NCI-H1436 (cell line): Measurements from ENCODE around the gene HIF1AN.
"Not testable (repeated sequence)": the region's sequence is repeated elsewhere in the genome, so short reads cannot be mapped to it uniquely, and the experiment has no call there.

Experiments used
- DNase-seq: peaks from one replicate; lab custom pipeline; 2025; lab: John Stamatoyannopoulos, UW

Gene HIF1AN

GRCh38 chr10:100567249-100567648 lies 31.5 kb downstream of the HIF1AN start:
- DNase-seq: no peak

DNA sequence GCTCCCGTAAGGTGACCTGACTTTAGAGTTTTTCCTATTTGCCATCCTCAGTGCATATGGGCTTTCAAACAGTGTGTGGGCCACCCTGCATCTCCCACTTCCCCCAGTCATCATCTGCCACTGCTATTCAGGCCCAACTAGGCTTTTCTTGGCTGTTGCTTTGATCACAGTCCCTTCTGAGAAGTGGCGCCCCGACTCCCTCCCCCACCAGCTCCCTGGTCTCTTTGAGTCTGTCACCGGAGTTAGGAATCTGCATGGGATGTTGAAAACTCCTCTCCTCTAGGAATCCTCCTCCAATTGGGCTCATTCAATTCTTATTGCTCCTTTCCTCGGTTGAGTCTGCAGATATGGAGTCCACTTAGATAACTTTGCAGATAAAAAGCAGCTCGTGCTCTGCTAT lies 32.1 kb downstream of the HIF1AN start:
- no peak for DNase-seq

- DNase-seq: no peak
Measured at GRCh38 chr10:100568912-100569311, 33.2 kb downstream of the HIF1AN start.

DNA sequence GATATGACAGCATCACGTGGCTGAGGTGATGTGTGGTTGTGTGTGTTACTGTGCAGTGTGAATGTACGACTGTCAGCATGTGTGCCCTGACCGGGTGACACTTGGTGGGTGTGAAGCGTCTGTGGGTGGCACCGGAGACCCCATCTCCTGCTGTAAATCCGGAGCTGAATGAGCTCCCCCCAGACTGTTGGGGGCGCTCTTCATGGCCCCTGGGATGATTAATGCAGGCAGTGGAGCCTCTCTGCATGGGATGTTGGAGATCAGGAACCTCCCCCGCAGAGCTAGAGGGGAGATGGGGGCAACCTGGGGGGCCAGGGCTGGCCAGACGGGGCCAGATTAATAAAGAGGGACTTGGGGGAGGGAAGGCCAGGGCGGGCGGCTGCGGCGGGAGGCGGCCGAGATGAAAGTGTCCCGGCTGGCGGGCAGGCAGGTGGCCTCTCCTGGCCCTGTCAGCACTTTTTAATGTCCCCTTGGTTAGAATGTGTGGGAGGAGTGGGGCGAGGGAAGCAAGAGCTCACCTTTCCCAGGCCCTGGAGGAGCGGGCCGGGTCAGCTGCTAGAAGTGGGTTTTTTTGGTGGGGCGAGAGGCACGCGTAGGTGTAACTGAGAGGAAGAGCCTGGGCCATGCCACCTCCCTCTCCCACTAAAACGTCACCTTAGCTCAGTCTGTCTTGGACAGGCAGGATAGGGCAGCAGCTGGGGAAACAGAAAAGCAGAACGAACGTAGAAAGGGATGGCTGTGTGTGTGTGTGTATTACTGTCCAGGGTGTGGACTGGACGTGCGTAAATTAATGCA lies 34.1 kb downstream of the HIF1AN start:
- DNase-seq: no peak

GRCh38 chr10:100570506-100570905 lies 34.8 kb downstream of the HIF1AN start:
- DNase-seq: no peak

DNA sequence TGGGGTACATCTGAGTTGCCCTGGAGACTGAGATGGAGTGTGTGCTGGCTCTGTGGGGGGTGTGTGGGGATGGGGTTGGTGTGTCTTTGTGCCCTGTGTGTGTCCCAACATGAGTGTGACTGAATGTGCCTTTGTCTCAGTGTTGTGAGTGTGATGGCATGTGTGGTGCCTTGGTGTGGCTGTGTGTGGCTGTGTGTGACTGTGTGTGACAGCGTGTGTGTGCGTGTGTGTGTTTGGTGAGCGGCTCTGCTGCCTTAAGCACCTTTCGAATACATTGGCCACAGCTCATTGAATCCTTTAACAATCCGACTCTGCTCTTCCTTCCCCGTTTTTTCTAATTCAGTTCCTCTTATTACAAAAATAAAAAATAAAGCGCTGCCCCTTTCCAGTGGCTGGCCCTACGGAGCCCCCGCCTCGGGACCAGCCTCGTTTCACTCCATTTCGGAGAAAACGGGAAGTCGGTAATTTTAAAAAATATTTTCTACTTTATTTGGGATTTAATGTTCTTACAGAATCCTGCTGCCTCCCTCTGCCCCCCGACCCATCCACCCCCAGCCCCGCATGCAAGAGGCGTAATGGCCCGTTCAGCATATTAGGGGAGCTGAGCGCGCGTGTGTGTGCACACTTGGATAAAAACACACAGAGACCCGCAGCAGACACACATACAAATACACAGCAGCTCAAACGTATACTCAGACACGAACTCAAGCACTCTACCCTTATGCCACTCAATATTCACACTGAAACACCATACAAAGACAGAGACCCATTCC lies 35.5 kb downstream of the HIF1AN start:
- DNase-seq: no peak

DNA sequence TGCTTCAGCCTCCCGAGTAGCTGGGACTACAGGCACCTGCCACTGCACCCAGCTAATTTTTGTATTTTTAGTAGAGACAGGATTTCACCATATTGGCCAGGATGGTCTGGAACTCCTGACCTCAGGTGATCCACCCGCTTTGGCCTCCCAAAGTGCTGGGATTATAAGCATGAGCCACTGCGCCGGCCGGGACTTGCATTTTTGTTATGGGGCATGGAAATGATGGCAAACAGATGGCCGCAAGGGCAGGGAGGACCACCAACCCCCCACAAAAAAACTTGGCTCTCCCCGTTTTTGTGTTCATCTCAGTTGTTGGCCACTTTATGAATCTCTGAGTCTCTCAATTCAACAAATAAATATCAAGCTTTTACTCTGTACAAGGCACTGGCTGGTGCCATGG lies 39.4 kb downstream of the HIF1AN start:
- DNase-seq: not testable (repeated sequence)

- no peak for DNase-seq
Measured at GRCh38 chr10:100575585-100576281, 40.0 kb downstream of the HIF1AN start.

DNA sequence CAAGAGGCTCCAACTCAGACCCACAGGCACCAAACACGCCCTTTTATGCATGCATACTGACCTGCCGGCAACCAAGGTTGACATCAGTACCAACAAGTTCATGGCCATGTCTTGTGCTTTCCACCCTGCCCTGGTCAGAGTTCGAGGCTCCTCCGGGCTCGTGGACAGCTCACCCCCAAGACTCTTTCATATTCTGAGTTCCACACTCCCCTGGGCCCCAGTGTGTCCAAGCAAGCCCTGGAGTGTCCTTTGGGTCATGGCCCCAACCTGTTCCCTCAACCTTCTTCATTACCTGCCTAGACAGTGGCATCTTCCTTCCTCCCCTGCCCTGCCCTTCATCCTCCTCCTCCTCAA lies 40.5 kb downstream of the HIF1AN start:
- no peak for DNase-seq

DNA sequence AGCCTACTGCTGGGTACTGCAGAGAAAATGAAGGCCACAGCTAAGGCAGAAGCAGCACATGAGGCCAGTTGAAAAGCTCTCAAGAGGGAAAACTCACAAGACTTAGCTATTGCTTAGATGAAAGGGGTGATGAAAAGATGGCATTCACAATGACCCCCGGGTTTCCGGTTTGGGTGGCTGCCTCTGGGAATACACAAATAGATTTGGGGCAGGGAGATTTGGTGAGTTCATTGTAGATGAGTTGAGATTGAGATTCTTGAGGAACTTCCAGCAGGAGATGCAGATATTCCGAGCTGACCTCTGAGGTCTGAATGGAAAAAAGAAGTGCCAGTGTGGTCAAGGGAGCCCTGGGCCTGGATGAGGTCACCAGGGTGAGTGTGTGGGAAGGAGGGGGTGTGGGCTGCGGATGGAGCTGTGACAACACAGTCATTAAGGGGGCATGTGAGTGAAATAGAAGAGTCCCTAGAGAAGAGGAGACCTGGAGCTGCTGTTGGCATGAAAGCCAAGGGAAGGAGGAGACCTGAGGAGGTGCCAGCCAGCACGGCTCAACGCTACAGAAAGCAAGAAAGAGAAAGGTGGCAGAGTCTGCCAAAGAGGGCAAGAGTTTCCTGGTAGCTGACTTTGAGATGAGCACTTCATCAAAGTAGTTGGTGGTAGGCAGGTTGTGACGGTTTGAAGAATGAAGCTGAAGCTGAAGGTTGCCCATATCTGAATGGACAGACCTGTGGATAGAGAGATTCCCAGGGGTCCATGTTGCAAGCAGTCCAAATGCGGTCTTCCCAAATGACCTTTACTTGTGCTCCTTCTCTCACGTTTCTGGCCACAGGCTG lies 43.7 kb downstream of the HIF1AN start:
- no peak for DNase-seq

GRCh38 chr10:100586959-100587358 lies 51.2 kb downstream of the HIF1AN start:
- DNase-seq: no peak

GRCh38 chr10:100598166-100598565 lies 62.4 kb downstream of the HIF1AN start:
- no peak for DNase-seq

GRCh38 chr10:100600218-100600617 lies 64.5 kb downstream of the HIF1AN start:
- DNase-seq: no peak

DNA sequence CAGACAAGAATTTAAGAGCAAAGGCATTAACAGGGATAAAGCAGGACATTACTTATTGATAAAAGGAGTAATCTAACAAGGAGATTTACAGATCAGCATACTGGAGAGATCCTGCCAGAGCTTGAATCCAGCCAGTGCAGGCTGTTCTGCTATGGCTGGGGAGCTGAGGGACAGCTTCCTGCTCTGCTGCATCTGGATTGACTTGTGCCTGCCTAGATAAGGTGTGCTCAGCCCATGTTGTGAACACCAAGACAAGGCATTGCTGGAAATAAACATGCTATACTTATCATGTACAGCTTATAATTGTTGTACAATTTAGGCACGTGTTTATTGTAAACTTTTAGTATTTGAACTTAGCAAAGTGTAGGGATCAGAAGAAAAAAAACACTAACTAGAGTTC lies 71.7 kb downstream of the HIF1AN start:
- DNase-seq: no peak
